Loucy (cell line): Measurements from ENCODE around the gene DMRT3.

ENCODE experiments used
- H2AFZ ChIP-seq: fragments of 200-600 bp; sonication (generic); 2 replicates; pipeline ENCODE4 v1.6.0; 2016; ENCODE audit warnings: antibody characterized with exemption, mild to moderate bottlenecking, low read length, moderate library complexity
- H3F3A ChIP-seq: fragments of 200-600 bp; 2 replicates; pipeline ENCODE4 v1.6.0; 2016; ENCODE audit warnings: antibody characterized with exemption, low read depth, mild to moderate bottlenecking
- H3K27me3 ChIP-seq: fragments of 200-600 bp; sonication (generic); 2 replicates; pipeline ENCODE4 v1.6.1; 2014; ENCODE audit warnings: low read length, mild to moderate bottlenecking; ENCODE audit not compliant: insufficient read depth, poor library complexity, severe bottlenecking
- H3K36me3 ChIP-seq: fragments of 200-600 bp; sonication (generic); 2 replicates; pipeline ENCODE4 v1.6.1; 2016; ENCODE audit warnings: low read length; ENCODE audit not compliant: insufficient read depth
- H3K4me1 ChIP-seq: fragments of 200-600 bp; sonication (generic); 2 replicates; pipeline ENCODE4 v1.5.1; 2014; ENCODE audit warnings: low read length, mild to moderate bottlenecking; ENCODE audit not compliant: insufficient read depth, poor library complexity, severe bottlenecking
- H3K4me2 ChIP-seq: fragments of 200-600 bp; sonication (generic); 2 replicates; pipeline ENCODE4 v1.6.0; 2014; ENCODE audit warnings: antibody characterized with exemption, low read length, low read depth, mild to moderate bottlenecking; ENCODE audit not compliant: poor library complexity, severe bottlenecking
- H3K4me3 ChIP-seq: fragments of 200-600 bp; sonication (generic); 2 replicates; pipeline ENCODE4 v1.5.1; 2014; ENCODE audit warnings: low read length, mild to moderate bottlenecking, mixed read lengths; ENCODE audit not compliant: poor library complexity, severe bottlenecking
- H3K79me2 ChIP-seq: fragments of 200-600 bp; sonication (generic); 2 replicates; pipeline ENCODE4 v1.6.1; 2014; ENCODE audit warnings: low read length; ENCODE audit not compliant: insufficient read depth
- H3K9ac ChIP-seq: fragments of 200-600 bp; sonication (generic); 2 replicates; pipeline ENCODE4 v1.6.0; 2014; ENCODE audit warnings: mild to moderate bottlenecking, low read depth, low read length, moderate library complexity; ENCODE audit not compliant: poor library complexity, severe bottlenecking
- H3K9me2 ChIP-seq: fragments of 200-600 bp; sonication (generic); replicated peaks from 2 replicates; pipeline ENCODE4 v1.6.1; 2016; ENCODE audit warnings: low read depth, low read length, mixed read lengths
- H3K9me3 ChIP-seq: fragments of 200-600 bp; sonication (generic); 2 replicates; pipeline ENCODE4 v1.6.1; 2014; ENCODE audit warnings: mild to moderate bottlenecking, antibody characterized with exemption, low read length, low read depth; ENCODE audit not compliant: insufficient read depth
- H4K20me1 ChIP-seq: fragments of 200-600 bp; sonication (generic); 2 replicates; pipeline ENCODE4 v1.6.0; 2014; ENCODE audit warnings: antibody characterized with exemption, low read length, mild to moderate bottlenecking; ENCODE audit not compliant: insufficient read depth, poor library complexity, severe bottlenecking
- CTCF ChIP-seq: fragments of 200-600 bp; sonication (generic); conservative IDR thresholded peaks from 2 replicates; pipeline ENCODE4 v1.5.1; 2014; ENCODE audit warnings: mild to moderate bottlenecking, antibody characterized with exemption, low read length
- EZH2phosphoT487 ChIP-seq: fragments of 200-600 bp; IDR thresholded peaks from 2 replicates; pipeline ENCODE4 v1.6.1; 2018; ENCODE audit warnings: antibody characterized with exemption, mild to moderate bottlenecking, moderate library complexity, borderline replicate concordance

The DMRT3 gene

GRCh38 chr9:942805-943580 lies 33.5 kb upstream of the DMRT3 start:
- H3K4me2 ChIP-seq = no peak overlapping the region
- no peak overlapping the region for H3K9ac ChIP-seq
- no peak for TF ChIP-seq CTCF
- TF ChIP-seq EZH2phosphoT487 = no peak

GRCh38 chr9:947985-948384 lies 28.5 kb upstream of the DMRT3 start:
- no peaks in the 10 kb centered on the region for H3K79me2 ChIP-seq
- no peaks in the 10 kb centered on the region for H3K27me3 ChIP-seq
- TF ChIP-seq CTCF = no peak
- TF ChIP-seq EZH2phosphoT487 = no peak

More at GRCh38 chr9:942805-943580, 33.5 kb upstream of the DMRT3 start:
- Histone ChIP-seq H3K4me1 (no peaks in the 10 kb centered on the region), H3K4me3 (no peak overlapping the region), H3K27me3 (no peaks in the 10 kb centered on the region), H3K36me3 (no peaks in the 10 kb centered on the region), H4K20me1 (no peaks in the 10 kb centered on the region), H3F3A (no peaks in the 10 kb centered on the region), H2AFZ (no peak overlapping the region), H3K9me3 (no peaks in the 10 kb centered on the region; the same call in 1 of the 2 replicates), H3K9me2 (no peaks in the 10 kb centered on the region), H3K79me2 (no peaks in the 10 kb centered on the region)

GRCh38 chr9:948497-948896 lies 28.0 kb upstream of the DMRT3 start:
- Histone ChIP-seq H3K36me3 (no peaks in the 10 kb centered on the region), H3K9ac (no peak overlapping the region), H4K20me1 (no peaks in the 10 kb centered on the region), H3F3A (0 out of 2 replicates have a peak, but pooled peaks cover 4% of the 10 kb centered on the region), H2AFZ (no peak overlapping the region), H3K4me2 (no peak overlapping the region), H3K9me2 (no peaks in the 10 kb centered on the region), H3K79me2 (no peaks in the 10 kb centered on the region), H3K27me3 (no peaks in the 10 kb centered on the region), H3K4me1 (no peaks in the 10 kb centered on the region), H3K4me3 (no peak overlapping the region), H3K9me3 (no peaks in the 10 kb centered on the region)
- TF ChIP-seq CTCF (no peak), EZH2phosphoT487 (no peak)

More at GRCh38 chr9:947985-948384, 28.5 kb upstream of the DMRT3 start:
- Histone ChIP-seq H3K9me3 (no peaks in the 10 kb centered on the region), H3K9ac (no peak overlapping the region), H3K36me3 (no peaks in the 10 kb centered on the region), H2AFZ (no peak overlapping the region), H3K9me2 (no peaks in the 10 kb centered on the region), H3K4me3 (no peak overlapping the region), H4K20me1 (no peaks in the 10 kb centered on the region), H3K4me1 (no peaks in the 10 kb centered on the region), H3F3A (0 out of 2 replicates have a peak, but pooled peaks cover 4% of the 10 kb centered on the region), H3K4me2 (no peak overlapping the region)
